ENCODE measurements around the gene OR10T2. TPM values are rescaled to one million over a fixed set of nuclear protein-coding genes. Genes with fewer than 3 reads are reported as not detected.
"Not testable (repeated sequence)": the region's sequence is repeated elsewhere in the genome, so short reads cannot be mapped to it uniquely, and the experiment has no call there.

Gene OR10T2, protein sequence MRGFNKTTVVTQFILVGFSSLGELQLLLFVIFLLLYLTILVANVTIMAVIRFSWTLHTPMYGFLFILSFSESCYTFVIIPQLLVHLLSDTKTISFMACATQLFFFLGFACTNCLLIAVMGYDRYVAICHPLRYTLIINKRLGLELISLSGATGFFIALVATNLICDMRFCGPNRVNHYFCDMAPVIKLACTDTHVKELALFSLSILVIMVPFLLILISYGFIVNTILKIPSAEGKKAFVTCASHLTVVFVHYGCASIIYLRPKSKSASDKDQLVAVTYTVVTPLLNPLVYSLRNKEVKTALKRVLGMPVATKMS
- total RNA-seq (ENCODE audit: low replicate concordance): not detected in 2 replicates
- long read RNA-seq: 0 reads

DNA sequence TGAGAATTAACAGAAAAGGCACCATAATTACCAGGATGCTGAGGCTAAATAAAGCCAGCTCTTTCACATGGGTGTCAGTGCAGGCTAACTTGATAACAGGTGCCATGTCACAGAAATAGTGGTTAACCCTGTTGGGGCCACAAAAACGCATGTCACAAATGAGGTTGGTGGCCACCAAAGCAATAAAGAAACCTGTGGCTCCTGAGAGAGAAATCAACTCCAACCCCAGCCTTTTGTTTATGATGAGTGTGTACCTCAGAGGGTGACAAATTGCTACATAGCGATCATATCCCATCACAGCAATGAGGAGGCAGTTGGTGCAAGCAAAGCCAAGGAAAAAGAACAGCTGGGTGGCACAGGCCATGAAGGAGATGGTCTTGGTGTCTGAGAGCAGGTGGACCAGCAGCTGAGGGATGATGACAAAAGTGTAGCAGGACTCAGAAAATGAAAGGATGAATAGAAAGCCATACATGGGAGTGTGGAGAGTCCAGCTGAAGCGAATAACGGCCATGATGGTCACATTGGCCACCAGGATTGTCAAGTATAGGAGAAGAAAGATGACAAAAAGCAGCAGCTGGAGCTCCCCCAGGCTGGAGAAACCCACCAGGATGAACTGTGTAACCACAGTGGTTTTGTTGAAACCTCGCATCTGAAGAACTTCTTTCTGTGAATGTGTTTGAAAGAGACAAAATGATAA, at the start of gene OR10T2:
Gene OR10T2 (minus strand): TSS at position 649 of the 697 bp plus-strand sequence. CDS start 0 bp downstream, at position 649.
- Mint-ChIP-seq H3K27me3 (no peaks in the 10 kb centered on the region), H3K9me3 (no peaks in the 10 kb centered on the region), H3K36me3 (no peaks in the 10 kb centered on the region), H3K27ac (no peak within 1 kb of the TSS), H3K4me3 (no peak within 1 kb of the TSS), H3K4me1 (ENCODE audit: unreplicated experiment) (no peaks in the 10 kb centered on the region)
- TF ChIP-seq CTCF (conservative IDR thresholded peaks at IDR 0.05): no peak
- DNase-seq (ENCODE audit: extremely low spot score, unreplicated experiment): no peak

DNA sequence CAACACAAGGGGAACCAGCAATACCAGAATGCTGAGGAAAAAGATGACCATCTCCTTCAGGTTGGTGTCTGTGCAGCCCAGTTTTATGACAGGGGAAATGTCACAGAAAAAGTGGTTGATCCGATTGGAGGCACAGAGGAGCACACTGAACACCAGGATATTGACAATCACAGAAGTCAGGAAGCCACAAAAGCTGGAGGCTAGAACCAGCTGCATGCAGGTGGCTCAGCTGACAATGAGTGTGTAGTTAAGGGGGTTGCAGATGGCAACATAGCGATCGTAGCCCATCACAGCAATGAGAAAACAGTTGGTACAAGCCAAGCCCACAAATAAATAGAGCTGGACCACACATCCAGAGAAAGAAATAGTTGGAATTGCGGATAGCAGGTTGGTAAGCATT, 46.1 kb upstream of the OR10T2 start:
- no peaks in the 10 kb centered on the region for H3K36me3 Mint-ChIP-seq
- no peak overlapping the region for H3K27ac Mint-ChIP-seq
- H3K9me3 Mint-ChIP-seq: no peaks in the 10 kb centered on the region
- no peak overlapping the region for H3K4me3 Mint-ChIP-seq
- H3K27me3 Mint-ChIP-seq: peaks cover 7% of the 10 kb centered on the region
- H3K4me1 Mint-ChIP-seq (ENCODE audit: unreplicated experiment): no peaks in the 10 kb centered on the region
- no peak for DNase-seq (ENCODE audit: extremely low spot score, unreplicated experiment)
- no peak for TF ChIP-seq CTCF (conservative IDR thresholded peaks at IDR 0.05)

DNA sequence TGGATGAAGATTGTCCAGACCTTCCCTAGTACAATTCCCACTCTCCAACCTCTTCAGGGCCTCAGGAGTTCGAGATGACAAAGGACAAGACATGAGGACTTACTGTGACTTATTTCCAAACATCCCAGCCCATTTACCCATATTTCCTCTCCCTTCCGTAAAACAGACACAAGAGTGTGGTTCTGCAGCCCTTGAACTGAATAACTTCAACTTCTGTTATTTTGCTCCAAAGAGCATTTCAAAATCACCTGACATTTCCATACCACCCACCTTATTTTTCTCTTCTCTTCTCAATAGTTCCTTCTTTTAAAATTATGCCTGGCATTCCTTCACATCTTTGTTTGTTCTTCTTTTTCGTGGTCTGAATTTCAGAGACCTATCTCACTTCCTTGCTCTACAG, 35.5 kb upstream of the OR10T2 start:
- H3K4me3 Mint-ChIP-seq: no peak overlapping the region
- no peak for TF ChIP-seq CTCF (conservative IDR thresholded peaks at IDR 0.05)
- H3K27ac Mint-ChIP-seq: no peak overlapping the region
- no peaks in the 10 kb centered on the region for H3K36me3 Mint-ChIP-seq
- H3K4me1 Mint-ChIP-seq (ENCODE audit: unreplicated experiment): no peaks in the 10 kb centered on the region
- no peak for DNase-seq (ENCODE audit: extremely low spot score, unreplicated experiment)
- peaks cover 4% of the 10 kb centered on the region for H3K9me3 Mint-ChIP-seq
- peaks cover 6% of the 10 kb centered on the region for H3K27me3 Mint-ChIP-seq

- not testable (repeated sequence) for DNase-seq (ENCODE audit: extremely low spot score, unreplicated experiment); H3K9me3 Mint-ChIP-seq; H3K4me1 Mint-ChIP-seq (ENCODE audit: unreplicated experiment); H3K36me3 Mint-ChIP-seq; H3K4me3 Mint-ChIP-seq; H3K27ac Mint-ChIP-seq
- peaks cover 11% of the 10 kb centered on the region for H3K27me3 Mint-ChIP-seq
Observed at GRCh38 chr1:158430163-158430562, 30.9 kb upstream of the OR10T2 start.

GRCh38 chr1:158426137-158426536, 26.9 kb upstream of the OR10T2 start, which contains the start of gene OR10K2:
OR10K2 (minus strand) TSS chr1:158426237; CDS start chr1:158420866, 5,371 bp downstream.
- no peak for DNase-seq (ENCODE audit: extremely low spot score, unreplicated experiment)
- no peak within 1 kb of the TSS for H3K27ac Mint-ChIP-seq

More at GRCh38 chr1:158426137-158426536, 26.9 kb upstream of the OR10T2 start, which contains the start of gene OR10K2:
- Mint-ChIP-seq H3K4me1 (ENCODE audit: unreplicated experiment) (no peaks in the 10 kb centered on the region), H3K36me3 (no peaks in the 10 kb centered on the region), H3K27me3 (peaks cover 6% of the 10 kb centered on the region), H3K4me3 (no peak within 1 kb of the TSS), H3K9me3 (no peaks in the 10 kb centered on the region)
- no peak for TF ChIP-seq CTCF (conservative IDR thresholded peaks at IDR 0.05)

Measured in type B pancreatic cell (in vitro differentiated cells).